Type B pancreatic cell (in vitro differentiated cells): ENCODE results near the gene D2HGDH. TPM values are rescaled to one million over a fixed set of nuclear protein-coding genes. Genes with fewer than 3 reads are reported as not detected.

Experiments used
- DNase-seq: peaks from one replicate; pipeline ENCODE4 v3.0.0; 2021; ENCODE audit warnings: mixed read lengths; ENCODE audit not compliant: unreplicated experiment; ENCODE audit errors: extremely low spot score
- H3K27ac Mint-ChIP-seq: 2 replicates; pipeline ENCODE4 v1.8.0; 2021; ENCODE audit warnings: mild to moderate bottlenecking, mixed read lengths
- H3K27me3 Mint-ChIP-seq: 2 replicates; pipeline ENCODE4 v1.8.0; 2021; ENCODE audit warnings: mixed read lengths
- H3K36me3 Mint-ChIP-seq: 2 replicates; pipeline ENCODE4 v1.8.0; 2021; ENCODE audit warnings: mixed read lengths
- H3K4me1 Mint-ChIP-seq: one replicate; pipeline ENCODE4 v1.8.0; 2021; ENCODE audit warnings: mixed read lengths; ENCODE audit not compliant: unreplicated experiment
- H3K4me3 Mint-ChIP-seq: 2 replicates; pipeline ENCODE4 v1.8.0; 2021; ENCODE audit warnings: mild to moderate bottlenecking, mixed read lengths
- H3K9me3 Mint-ChIP-seq: 2 replicates; pipeline ENCODE4 v1.8.0; 2021; ENCODE audit warnings: mixed read lengths
- total RNA-seq: library from RNA; stranded (reverse); gene quantifications from 2 replicates; pipeline ENCODE4 v1.2.1, GENCODE V29; 2021; ENCODE audit warnings: low replicate concordance
- TF ChIP-seq, protein P1 (sequence below): fragments of 200-600 bp; sonication (generic); conservative IDR thresholded peaks from 2 replicates; pipeline ENCODE4 v1.5.0; 2021; ENCODE audit warnings: antibody characterized with exemption, mild to moderate bottlenecking

The D2HGDH gene
- total RNA-seq, 1 donor from 2014 or later, result 36.0 TPM

- Mint-ChIP-seq H3K27me3 (no peaks in the 10 kb centered on the region), H3K27ac (peak overlapping the region; percentile 95), H3K9me3 (no peaks in the 10 kb centered on the region), H3K4me1 (peaks cover 29% of the 10 kb centered on the region), H3K36me3 (peaks cover 17% of the 10 kb centered on the region), H3K4me3 (no peak overlapping the region)
- no peak for DNase-seq
- TF ChIP-seq, protein P1, sequence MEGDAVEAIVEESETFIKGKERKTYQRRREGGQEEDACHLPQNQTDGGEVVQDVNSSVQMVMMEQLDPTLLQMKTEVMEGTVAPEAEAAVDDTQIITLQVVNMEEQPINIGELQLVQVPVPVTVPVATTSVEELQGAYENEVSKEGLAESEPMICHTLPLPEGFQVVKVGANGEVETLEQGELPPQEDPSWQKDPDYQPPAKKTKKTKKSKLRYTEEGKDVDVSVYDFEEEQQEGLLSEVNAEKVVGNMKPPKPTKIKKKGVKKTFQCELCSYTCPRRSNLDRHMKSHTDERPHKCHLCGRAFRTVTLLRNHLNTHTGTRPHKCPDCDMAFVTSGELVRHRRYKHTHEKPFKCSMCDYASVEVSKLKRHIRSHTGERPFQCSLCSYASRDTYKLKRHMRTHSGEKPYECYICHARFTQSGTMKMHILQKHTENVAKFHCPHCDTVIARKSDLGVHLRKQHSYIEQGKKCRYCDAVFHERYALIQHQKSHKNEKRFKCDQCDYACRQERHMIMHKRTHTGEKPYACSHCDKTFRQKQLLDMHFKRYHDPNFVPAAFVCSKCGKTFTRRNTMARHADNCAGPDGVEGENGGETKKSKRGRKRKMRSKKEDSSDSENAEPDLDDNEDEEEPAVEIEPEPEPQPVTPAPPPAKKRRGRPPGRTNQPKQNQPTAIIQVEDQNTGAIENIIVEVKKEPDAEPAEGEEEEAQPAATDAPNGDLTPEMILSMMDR, result no peak
These were observed 29.3 kb downstream of the D2HGDH start for GRCh38 chr2:241763551-241764274.

DNA sequence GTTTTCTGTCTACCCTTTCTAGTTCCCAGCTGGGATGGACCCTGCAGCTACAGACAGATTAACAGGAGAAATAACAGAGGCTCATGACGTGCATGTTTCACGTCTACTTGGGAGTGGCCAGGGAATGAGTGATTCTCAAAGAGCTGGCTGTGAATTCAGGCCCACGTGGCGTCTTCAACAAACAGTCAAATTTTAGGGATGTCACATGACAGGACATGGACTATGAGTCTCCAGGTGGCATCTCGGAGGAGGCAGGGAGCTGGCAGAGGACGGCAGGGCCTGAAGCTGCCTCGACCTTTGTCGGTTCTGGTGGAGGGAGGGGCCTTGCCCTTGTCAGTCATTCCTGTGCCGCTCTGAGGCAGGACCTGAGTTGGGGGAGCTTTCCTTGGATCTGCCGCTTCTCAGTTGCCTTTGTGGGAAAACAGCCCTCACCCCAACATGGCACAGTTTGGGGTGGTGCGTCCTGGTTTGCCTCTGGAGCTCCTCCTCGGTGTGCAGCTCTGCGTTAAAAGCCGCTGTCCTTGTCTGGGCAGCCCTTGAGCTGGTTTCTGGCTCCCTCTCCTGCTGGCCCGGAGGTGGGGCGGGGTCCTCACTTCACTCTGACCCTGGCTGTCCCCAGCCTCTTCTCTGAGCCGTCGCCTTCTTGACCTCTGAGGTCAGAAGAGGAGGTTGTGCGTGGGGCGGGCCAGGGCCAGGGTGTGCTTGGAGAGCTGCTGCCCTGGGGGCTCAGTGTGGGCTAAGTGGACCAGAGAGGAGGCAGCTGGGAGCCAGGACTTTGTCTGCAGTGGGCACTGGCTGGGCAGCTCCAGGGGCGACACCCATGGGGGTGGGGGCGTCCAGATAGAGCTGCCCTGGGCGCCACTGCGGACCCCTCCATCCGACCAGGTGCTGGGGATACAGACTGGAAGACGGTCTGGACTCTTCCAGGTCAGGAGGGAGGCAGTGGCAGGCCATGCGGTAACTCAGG, 30.1 kb downstream of the D2HGDH start:
- H3K27me3 Mint-ChIP-seq, result no peaks in the 10 kb centered on the region
- TF ChIP-seq, protein P1, result no peak
- no peaks in the 10 kb centered on the region for H3K9me3 Mint-ChIP-seq
- H3K27ac Mint-ChIP-seq, result peak overlapping the region; percentile 95
- peaks cover 21% of the 10 kb centered on the region for H3K4me1 Mint-ChIP-seq
- H3K4me3 Mint-ChIP-seq, result peak overlapping the region; percentile 65
- H3K36me3 Mint-ChIP-seq, result peaks cover 13% of the 10 kb centered on the region
- DNase-seq, result peak; percentile 66

DNA sequence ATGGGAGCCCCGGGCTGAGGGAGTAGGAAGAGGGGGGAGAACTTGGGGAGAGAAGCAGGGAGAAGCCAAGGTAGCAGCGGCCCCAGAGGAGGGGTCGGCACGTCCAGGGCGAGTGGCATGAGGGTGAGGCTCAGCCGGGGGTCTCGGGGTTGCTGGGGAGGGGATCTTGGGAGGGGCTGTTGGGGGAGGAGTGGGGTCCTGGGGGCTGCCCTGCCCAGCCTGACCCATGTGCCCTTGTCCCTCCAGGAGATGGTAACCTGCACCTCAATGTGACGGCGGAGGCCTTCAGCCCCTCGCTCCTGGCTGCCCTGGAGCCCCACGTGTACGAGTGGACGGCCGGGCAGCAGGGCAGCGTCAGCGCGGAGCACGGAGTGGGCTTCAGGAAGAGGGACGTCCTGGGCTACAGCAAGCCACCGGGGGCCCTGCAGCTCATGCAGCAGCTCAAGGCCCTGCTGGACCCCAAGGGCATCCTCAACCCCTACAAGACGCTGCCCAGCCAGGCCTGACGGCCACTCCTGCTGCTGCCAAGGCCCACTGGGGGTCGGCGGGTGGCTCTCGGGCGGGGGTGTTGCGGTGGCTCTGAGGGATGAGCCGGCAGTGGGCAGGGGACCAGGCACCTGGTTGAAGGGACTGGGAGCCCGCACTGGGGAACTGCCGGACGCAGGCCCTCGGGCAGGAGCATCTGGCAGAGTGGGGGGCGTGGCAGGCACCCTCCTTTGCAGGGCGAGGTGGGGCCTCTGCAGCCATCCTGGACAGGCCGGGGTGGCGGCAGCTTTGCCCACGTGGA, 33.2 kb downstream of the D2HGDH start:
- H3K4me3 Mint-ChIP-seq, result no peak overlapping the region
- H3K36me3 Mint-ChIP-seq, result peaks cover 2% of the 10 kb centered on the region
- peaks cover 24% of the 10 kb centered on the region for H3K4me1 Mint-ChIP-seq
- no peak overlapping the region for H3K27ac Mint-ChIP-seq
- TF ChIP-seq, protein P1, result no peak
- no peaks in the 10 kb centered on the region for H3K9me3 Mint-ChIP-seq
- H3K27me3 Mint-ChIP-seq, result no peaks in the 10 kb centered on the region
- peak; percentile 68 for DNase-seq

GRCh38 chr2:241768251-241768711, 33.9 kb downstream of the D2HGDH start:
- Mint-ChIP-seq H3K36me3 (no peaks in the 10 kb centered on the region), H3K27ac (no peak overlapping the region), H3K27me3 (no peaks in the 10 kb centered on the region), H3K9me3 (no peaks in the 10 kb centered on the region), H3K4me1 (peaks cover 26% of the 10 kb centered on the region), H3K4me3 (no peak overlapping the region)
- peak; percentile 64 for DNase-seq
- TF ChIP-seq, protein P1, result no peak

GRCh38 chr2:241768850-241769249, 34.4 kb downstream of the D2HGDH start:
- peaks cover 22% of the 10 kb centered on the region for H3K4me1 Mint-ChIP-seq
- DNase-seq, result no peak
- no peaks in the 10 kb centered on the region for H3K36me3 Mint-ChIP-seq
- H3K27me3 Mint-ChIP-seq, result no peaks in the 10 kb centered on the region
- no peak overlapping the region for H3K27ac Mint-ChIP-seq
- no peak overlapping the region for H3K4me3 Mint-ChIP-seq
- TF ChIP-seq, protein P1, result no peak
- H3K9me3 Mint-ChIP-seq, result no peaks in the 10 kb centered on the region
